Progenitor cell of endocrine pancreas (in vitro differentiated cells): ENCODE results near the gene RBM44. TPM values are rescaled to one million over a fixed set of nuclear protein-coding genes. Genes with fewer than 3 reads are reported as not detected.
"Not testable (repeated sequence)": the region's sequence is repeated elsewhere in the genome, so short reads cannot be mapped to it uniquely, and the experiment has no call there.

Experiments
- DNase-seq: peaks from one replicate; pipeline ENCODE4 v3.0.0; 2021; ENCODE audit warnings: low spot score; ENCODE audit not compliant: unreplicated experiment
- H3K27ac Mint-ChIP-seq: 2 replicates; pipeline ENCODE4 v1.8.0; 2021; ENCODE audit warnings: mild to moderate bottlenecking, moderate library complexity, mixed read lengths
- H3K27me3 Mint-ChIP-seq: 2 replicates; pipeline ENCODE4 v1.8.0; 2021; ENCODE audit warnings: mixed read lengths
- H3K36me3 Mint-ChIP-seq: 2 replicates; pipeline ENCODE4 v1.8.0; 2022; ENCODE audit warnings: mixed read lengths; ENCODE audit not compliant: insufficient read depth
- H3K4me1 Mint-ChIP-seq: 2 replicates; pipeline ENCODE4 v1.8.0; 2021; ENCODE audit warnings: low read depth, mixed read lengths
- H3K4me3 Mint-ChIP-seq: 2 replicates; pipeline ENCODE4 v1.8.0; 2021; ENCODE audit warnings: low read depth, mild to moderate bottlenecking, moderate library complexity, mixed read lengths
- H3K9me3 Mint-ChIP-seq: 2 replicates; pipeline ENCODE4 v1.8.0; 2021; ENCODE audit warnings: low read depth, mixed read lengths
- CTCF ChIP-seq: fragments of 200-600 bp; sonication (generic); IDR thresholded peaks from one replicate; pipeline ENCODE4 v1.5.0; 2021; ENCODE audit warnings: antibody characterized with exemption, mild to moderate bottlenecking; ENCODE audit not compliant: unreplicated experiment
- total RNA-seq: library from RNA; stranded (reverse); gene quantifications from 2 replicates; pipeline ENCODE4 v1.2.1, GENCODE V29; 2021

RBM44 gene
- total RNA-seq, 1 donor from 2014 or later: 0.81 TPM

- Mint-ChIP-seq H3K36me3 (no peaks in the 10 kb centered on the region), H3K9me3 (no peaks in the 10 kb centered on the region), H3K4me1 (peaks cover 30% of the 10 kb centered on the region), H3K4me3 (no peak overlapping the region), H3K27me3 (no peaks in the 10 kb centered on the region), H3K27ac (no peak overlapping the region)
- DNase-seq: no peak
- no peak for TF ChIP-seq CTCF
Measured at GRCh38 chr2:237833546-237833945, 35.0 kb downstream of the RBM44 start.

GRCh38 chr2:237835372-237835771 lies 36.8 kb downstream of the RBM44 start:
- Mint-ChIP-seq H3K36me3 (no peaks in the 10 kb centered on the region), H3K27ac (no peak overlapping the region), H3K4me1 (peaks cover 25% of the 10 kb centered on the region), H3K27me3 (no peaks in the 10 kb centered on the region), H3K9me3 (peaks cover 3% of the 10 kb centered on the region), H3K4me3 (no peak overlapping the region)
- no peak for DNase-seq
- TF ChIP-seq CTCF: no peak

GRCh38 chr2:237841051-237841450 lies 42.5 kb downstream of the RBM44 start:
- no peaks in the 10 kb centered on the region for H3K36me3 Mint-ChIP-seq
- H3K9me3 Mint-ChIP-seq: peaks cover 12% of the 10 kb centered on the region
- no peak for DNase-seq
- no peak for TF ChIP-seq CTCF
- no peak overlapping the region for H3K4me3 Mint-ChIP-seq
- no peaks in the 10 kb centered on the region for H3K4me1 Mint-ChIP-seq
- no peaks in the 10 kb centered on the region for H3K27me3 Mint-ChIP-seq
- no peak overlapping the region for H3K27ac Mint-ChIP-seq

GRCh38 chr2:237848940-237849339 lies 50.4 kb downstream of the RBM44 start:
- not testable (repeated sequence) for H3K27ac Mint-ChIP-seq, H3K4me3 Mint-ChIP-seq, DNase-seq, H3K4me1 Mint-ChIP-seq, H3K36me3 Mint-ChIP-seq
- H3K9me3 Mint-ChIP-seq: peaks cover 15% of the 10 kb centered on the region
- H3K27me3 Mint-ChIP-seq: peaks cover 17% of the 10 kb centered on the region

GRCh38 chr2:237854295-237854694 lies 55.7 kb downstream of the RBM44 start:
- no peaks in the 10 kb centered on the region for H3K9me3 Mint-ChIP-seq
- H3K27me3 Mint-ChIP-seq: peaks cover 20% of the 10 kb centered on the region
- TF ChIP-seq CTCF: no peak
- H3K4me1 Mint-ChIP-seq: peaks cover 13% of the 10 kb centered on the region
- H3K27ac Mint-ChIP-seq: no peak overlapping the region
- DNase-seq: no peak
- no peak overlapping the region for H3K4me3 Mint-ChIP-seq
- no peaks in the 10 kb centered on the region for H3K36me3 Mint-ChIP-seq

GRCh38 chr2:237857791-237858190 lies 59.2 kb downstream of the RBM44 start:
- DNase-seq: no peak
- peaks cover 39% of the 10 kb centered on the region for H3K4me1 Mint-ChIP-seq
- no peak overlapping the region for H3K27ac Mint-ChIP-seq
- peaks cover 13% of the 10 kb centered on the region for H3K27me3 Mint-ChIP-seq
- TF ChIP-seq CTCF: no peak
- H3K9me3 Mint-ChIP-seq: no peaks in the 10 kb centered on the region
- H3K4me3 Mint-ChIP-seq: no peak overlapping the region
- no peaks in the 10 kb centered on the region for H3K36me3 Mint-ChIP-seq
